ENCODE data around the gene PRKCG. TPM values are rescaled to one million over a fixed set of nuclear protein-coding genes. Genes with fewer than 3 reads are reported as not detected.

PRKCG gene
- total and polyA plus RNA-seq, 2 of the 8 experiments (the other 6 are each of a cell fraction or from before 2014, with no cell fraction given): 6.1 to 10.6 TPM

DNA sequence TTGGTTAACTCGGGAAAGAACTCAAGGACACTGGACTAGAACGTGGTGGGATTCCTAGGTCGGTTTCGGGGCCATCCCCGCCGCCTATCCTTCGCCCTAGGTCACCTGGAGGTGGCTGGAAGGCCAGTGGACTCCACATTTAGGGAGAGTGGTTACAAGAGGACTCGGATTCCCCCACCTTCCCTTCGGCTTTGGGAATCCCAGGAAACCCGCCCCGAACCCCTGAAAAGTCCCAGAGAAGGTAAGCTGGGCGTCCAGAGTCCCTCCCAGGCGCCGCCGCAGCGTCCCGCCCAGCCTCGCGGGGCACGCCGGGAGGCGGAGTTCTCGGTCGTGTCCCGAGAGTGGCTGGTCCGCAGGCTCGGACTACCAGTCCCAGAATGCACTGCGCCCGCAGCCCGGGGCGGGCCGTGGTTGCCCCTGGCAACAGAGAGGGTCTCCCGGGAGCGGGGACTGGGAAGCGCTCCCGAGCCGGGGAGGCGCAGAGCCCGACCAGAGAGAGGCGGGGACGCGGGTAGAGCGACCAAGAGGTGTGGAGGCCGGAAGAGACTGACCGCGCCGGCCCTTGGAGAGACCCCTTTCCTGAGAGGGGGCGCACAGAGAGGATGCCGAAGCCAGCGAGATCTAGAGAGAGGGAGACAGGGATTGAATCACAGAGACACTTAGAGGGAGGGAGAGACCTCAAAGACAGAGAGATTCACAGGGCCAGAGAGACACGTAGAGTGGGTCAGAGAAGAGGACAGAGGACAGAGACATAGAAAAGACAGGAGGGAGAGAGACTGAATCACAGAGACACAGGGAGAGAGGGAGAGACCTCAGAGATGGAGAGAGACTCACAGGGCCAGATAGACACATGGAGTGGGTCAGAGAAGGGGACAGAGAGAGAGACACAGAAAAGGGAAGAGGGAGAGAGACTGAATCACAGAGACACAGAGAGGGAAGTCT, 2.6 kb upstream of the PRKCG start (continued):
- TF ChIP-seq NRF1 (IDR thresholded peaks at IDR 0.05; ENCODE audit: low read depth, low read length): peak; percentile 8; the same call in 1 of the 2 replicates
- no peak for TF ChIP-seq ZNF274 (IDR thresholded peaks at IDR 0.05; ENCODE audit: borderline replicate concordance, extremely low read depth, low read length)
- no peak for TF ChIP-seq CBX5 (IDR thresholded peaks at IDR 0.05; ENCODE audit: low read depth, low read length)
- TF ChIP-seq SP1 (IDR thresholded peaks at IDR 0.05; ENCODE audit: low read depth, low read length): peak; percentile 75; the same call in 1 of the 2 replicates
- TF ChIP-seq, protein P1, sequence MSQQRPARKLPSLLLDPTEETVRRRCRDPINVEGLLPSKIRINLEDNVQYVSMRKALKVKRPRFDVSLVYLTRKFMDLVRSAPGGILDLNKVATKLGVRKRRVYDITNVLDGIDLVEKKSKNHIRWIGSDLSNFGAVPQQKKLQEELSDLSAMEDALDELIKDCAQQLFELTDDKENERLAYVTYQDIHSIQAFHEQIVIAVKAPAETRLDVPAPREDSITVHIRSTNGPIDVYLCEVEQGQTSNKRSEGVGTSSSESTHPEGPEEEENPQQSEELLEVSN (IDR thresholded peaks at IDR 0.05): 0 out of 2 replicates have a peak, but pooled peaks have one; percentile 7
- no peak for TF ChIP-seq JUND (IDR thresholded peaks at IDR 0.05; ENCODE audit: low read length)
- no peak for TF ChIP-seq CBX8 (IDR thresholded peaks at IDR 0.05; ENCODE audit: borderline replicate concordance, low read depth, low read length)
- no peak for TF ChIP-seq JUN (IDR thresholded peaks at IDR 0.05; ENCODE audit: low read depth, low read length)
- TF ChIP-seq BRCA1 (IDR thresholded peaks at IDR 0.05; ENCODE audit: low read depth, low read length): no peak
- TF ChIP-seq RNF2 (IDR thresholded peaks at IDR 0.05; ENCODE audit: borderline replicate concordance, low read depth, low read length, missing control alignments, poor library complexity, severe bottlenecking): no peak
- TF ChIP-seq TAF1 (IDR thresholded peaks at IDR 0.05; ENCODE audit: low read depth, low read length): peak; percentile 60
- peak; percentile 50; the same call in 1 of the 2 replicates for TF ChIP-seq SP2 (IDR thresholded peaks at IDR 0.05; ENCODE audit: low read length)
- TF ChIP-seq, protein P2, sequence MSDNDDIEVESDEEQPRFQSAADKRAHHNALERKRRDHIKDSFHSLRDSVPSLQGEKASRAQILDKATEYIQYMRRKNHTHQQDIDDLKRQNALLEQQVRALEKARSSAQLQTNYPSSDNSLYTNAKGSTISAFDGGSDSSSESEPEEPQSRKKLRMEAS (IDR thresholded peaks at IDR 0.05): no peak
- TF ChIP-seq CTBP2 (IDR thresholded peaks at IDR 0.05; ENCODE audit: borderline replicate concordance, insufficient read depth, insufficient read length, low read length): no peak
- no peak for TF ChIP-seq CEBPB (IDR thresholded peaks at IDR 0.05; ENCODE audit: low read depth, low read length)
- peak; percentile 22; the same call in 1 of the 2 replicates for TF ChIP-seq POLR2AphosphoS5 (IDR thresholded peaks at IDR 0.05; ENCODE audit: low read depth, low read length)
- no peak for TF ChIP-seq RFX5 (IDR thresholded peaks at IDR 0.05; ENCODE audit: borderline replicate concordance, low read depth, low read length)
- TF ChIP-seq ASH2L (IDR thresholded peaks at IDR 0.05; ENCODE audit: low read length): no peak
- TF ChIP-seq GABPA (IDR thresholded peaks at IDR 0.05; ENCODE audit: borderline replicate concordance, insufficient read depth, low read length): no peak
- peak; percentile 55; the same call in 1 of the 2 replicates for TF ChIP-seq SP4 (IDR thresholded peaks at IDR 0.05; ENCODE audit: low read length)
- no peak for TF ChIP-seq SAP30 (IDR thresholded peaks at IDR 0.05; ENCODE audit: insufficient read depth, insufficient replicate concordance, low read length)
- no peak for TF ChIP-seq YY1 (IDR thresholded peaks at IDR 0.05; ENCODE audit: low read depth, low read length)
- TF ChIP-seq RBBP5 (IDR thresholded peaks at IDR 0.05; ENCODE audit: borderline replicate concordance, low read depth, low read length): no peak
